BJ (cell line): ENCODE data around the gene DGKH. TPM values are rescaled to one million over a fixed set of nuclear protein-coding genes. Genes with fewer than 3 reads are reported as not detected.

Experiments
- CTCF ChIA-PET: fragments of 350-600 bp; formaldehyde crosslinking; extraction: SDS; loops from one replicate; lab custom pipeline; 2021; ENCODE audit warnings: antibody characterized with exemption, inconsistent platforms; lab: Yijun Ruan, JAX
- POLR2A ChIA-PET: fragments of 300-600 bp; sonication (Branson Sonifier 250); formaldehyde crosslinking; extraction: SDS; loops from one replicate; lab custom pipeline; 2021; ENCODE audit warnings: antibody characterized with exemption; lab: Charles Lee
- DNase-seq: peaks from one replicate; pipeline ENCODE4 v3.0.0-alpha.2; 2011; ENCODE audit warnings: low read depth
- H3K27me3 ChIP-seq: 2 replicates; pipeline ENCODE4 v1.6.0; 2011; ENCODE audit warnings: low read length; ENCODE audit not compliant: control insufficient read depth, insufficient read depth
- H3K36me3 ChIP-seq: 2 replicates; pipeline ENCODE4 v1.5.1; 2011; ENCODE audit warnings: low read length; ENCODE audit not compliant: control insufficient read depth, insufficient read depth
- H3K4me3 ChIP-seq: 2 replicates; pipeline ENCODE4 v1.5.1; 2011; ENCODE audit warnings: low read depth, mild to moderate bottlenecking, control low read depth, low read length
- CTCF ChIP-seq: IDR thresholded peaks from 2 replicates; pipeline ENCODE4 v1.5.1; 2011; ENCODE audit warnings: low read depth, mild to moderate bottlenecking, control low read depth, inconsistent platforms, low read length, moderate library complexity; ENCODE audit not compliant: insufficient read depth
- polyA plus RNA-seq: library from polyadenylated mRNA; depleted of rRNA; stranded (reverse); fragments of >200 nt; gene quantifications from 2 replicates; pipeline ENCODE4 v1.2.3, GENCODE V29; 2011

DGKH gene
- polyA plus RNA-seq, 1 experiment = 4.2 TPM

GRCh38 chr13:42035905-42036521, 12.4 kb upstream of the DGKH start:
- ChIA-PET CTCF (interaction anchor here (0.7 kb wide), 1 partner anchor 29 kb away, joined by 3 read pairs; no protein-coding TSS in a partner anchor), POLR2A (no interaction called here)
- DNase-seq = no peak
- Histone ChIP-seq H3K27me3 (no peaks in the 10 kb centered on the region), H3K36me3 (no peaks in the 10 kb centered on the region), H3K4me3 (no peak overlapping the region)
- TF ChIP-seq CTCF = no peak

DNA sequence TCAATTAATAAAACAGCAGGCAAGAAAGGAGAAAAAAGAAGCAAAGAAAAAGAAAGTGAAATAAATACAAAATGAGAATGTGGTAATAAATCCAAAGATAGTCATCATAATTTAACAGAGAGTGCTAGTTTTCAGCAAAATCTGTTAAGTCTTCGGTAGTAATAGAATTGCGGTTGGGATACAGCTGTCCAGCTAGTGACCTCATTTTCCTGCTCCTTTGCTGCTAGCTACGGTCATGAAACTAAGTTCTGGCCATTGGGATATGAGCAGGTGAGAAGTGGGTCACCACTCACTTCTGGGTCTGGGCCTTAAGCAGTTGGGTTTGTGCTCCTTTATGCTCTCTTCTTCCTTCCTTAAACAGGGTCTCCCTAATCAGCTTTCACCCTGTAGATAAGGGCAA, 11.7 kb upstream of the DGKH start:
- POLR2A ChIA-PET = no interaction called here
- no peak overlapping the region for H3K4me3 ChIP-seq

DNA sequence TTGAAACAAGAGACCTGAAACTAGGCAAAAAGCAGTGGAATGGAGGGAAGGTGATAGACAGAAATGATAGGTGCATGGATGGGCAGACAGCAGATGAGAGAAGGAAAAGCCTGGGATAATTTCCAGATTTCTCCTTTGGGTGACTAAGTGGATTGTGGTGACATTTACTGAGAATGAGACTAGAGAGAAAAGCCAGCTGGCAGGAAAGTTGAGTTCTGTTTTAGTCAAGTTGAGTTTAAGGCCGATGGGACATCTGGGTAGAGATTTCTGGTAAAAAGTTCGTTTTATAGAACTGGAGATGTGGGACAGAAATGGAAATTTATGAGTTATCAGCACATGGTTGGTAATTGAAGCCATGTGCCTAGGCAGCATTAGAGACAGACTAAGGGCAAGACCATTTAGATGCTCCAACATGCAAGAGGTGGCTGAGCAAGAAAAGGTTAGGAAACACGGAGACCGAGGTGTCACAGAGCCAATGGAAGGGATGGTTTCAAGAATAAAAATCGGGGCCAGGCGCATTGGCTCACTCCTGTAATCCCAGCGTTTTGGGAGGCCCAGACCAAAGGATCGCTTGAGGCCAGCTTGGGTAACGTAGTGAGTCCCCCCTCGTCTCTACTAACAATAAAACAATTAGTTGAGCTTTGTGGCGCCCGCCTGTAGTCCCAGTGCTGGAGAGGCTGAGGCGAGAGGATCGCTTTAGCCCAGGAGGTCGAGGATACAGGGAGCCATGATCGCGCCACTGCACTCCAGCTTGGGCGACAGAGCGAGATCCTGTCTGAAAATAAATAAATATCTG, 9.6 kb upstream of the DGKH start:
- ChIA-PET CTCF (interaction anchor here (0.6 to 3.9 kb wide), 5 partner anchors 9 to 371 kb away, joined by 3 to 18 read pairs (median 3); no protein-coding TSS in a partner anchor), POLR2A (no interaction called here)
- no peaks in the 10 kb centered on the region for H3K36me3 ChIP-seq
- peak; percentile 36 for DNase-seq
- no peaks in the 10 kb centered on the region for H3K27me3 ChIP-seq
- no peak for TF ChIP-seq CTCF
- peak overlapping the region; percentile 61 for H3K4me3 ChIP-seq

More for the DNA sequence above, 11.7 kb upstream of the DGKH start:
- no peak for TF ChIP-seq CTCF
- CTCF ChIA-PET = no interaction called here
- Histone ChIP-seq H3K27me3 (no peaks in the 10 kb centered on the region), H3K36me3 (no peaks in the 10 kb centered on the region)
- DNase-seq = no peak

- ChIA-PET POLR2A (no interaction called here), CTCF (interaction anchor here (1.0 to 3.9 kb wide), 3 partner anchors 10 to 372 kb away, joined by 3 to 18 read pairs (median 4); no protein-coding TSS in a partner anchor)
- H3K27me3 ChIP-seq = no peaks in the 10 kb centered on the region
- no peaks in the 10 kb centered on the region for H3K36me3 ChIP-seq
- TF ChIP-seq CTCF = no peak
- H3K4me3 ChIP-seq = peak overlapping the region; percentile 61
- DNase-seq = no peak
Measured at GRCh38 chr13:42039457-42039945, 8.9 kb upstream of the DGKH start.
